Measurements from ENCODE around the gene MSI2.

DNA sequence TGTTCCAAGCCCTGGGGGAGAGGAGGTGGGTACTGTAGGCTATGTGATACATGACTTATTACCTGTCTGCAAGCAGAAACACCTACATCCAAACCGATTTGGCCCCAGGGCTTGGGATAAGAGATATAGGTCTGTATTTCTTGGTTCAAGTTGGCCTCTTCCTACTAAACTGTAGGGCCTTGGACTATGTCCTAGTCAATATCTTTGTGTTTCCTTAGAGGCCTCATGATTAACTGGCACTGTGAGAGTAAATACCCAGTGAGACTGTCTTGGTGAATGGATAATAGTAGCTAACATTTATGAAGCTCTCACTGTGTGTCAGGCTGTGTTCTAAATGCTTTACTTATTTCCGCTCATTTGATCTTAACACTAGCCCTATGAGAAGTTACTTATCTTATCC, 70.0 kb downstream of the MSI2 start:
- TF ChIP-seq, protein P1, sequence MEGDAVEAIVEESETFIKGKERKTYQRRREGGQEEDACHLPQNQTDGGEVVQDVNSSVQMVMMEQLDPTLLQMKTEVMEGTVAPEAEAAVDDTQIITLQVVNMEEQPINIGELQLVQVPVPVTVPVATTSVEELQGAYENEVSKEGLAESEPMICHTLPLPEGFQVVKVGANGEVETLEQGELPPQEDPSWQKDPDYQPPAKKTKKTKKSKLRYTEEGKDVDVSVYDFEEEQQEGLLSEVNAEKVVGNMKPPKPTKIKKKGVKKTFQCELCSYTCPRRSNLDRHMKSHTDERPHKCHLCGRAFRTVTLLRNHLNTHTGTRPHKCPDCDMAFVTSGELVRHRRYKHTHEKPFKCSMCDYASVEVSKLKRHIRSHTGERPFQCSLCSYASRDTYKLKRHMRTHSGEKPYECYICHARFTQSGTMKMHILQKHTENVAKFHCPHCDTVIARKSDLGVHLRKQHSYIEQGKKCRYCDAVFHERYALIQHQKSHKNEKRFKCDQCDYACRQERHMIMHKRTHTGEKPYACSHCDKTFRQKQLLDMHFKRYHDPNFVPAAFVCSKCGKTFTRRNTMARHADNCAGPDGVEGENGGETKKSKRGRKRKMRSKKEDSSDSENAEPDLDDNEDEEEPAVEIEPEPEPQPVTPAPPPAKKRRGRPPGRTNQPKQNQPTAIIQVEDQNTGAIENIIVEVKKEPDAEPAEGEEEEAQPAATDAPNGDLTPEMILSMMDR (IDR thresholded peaks at IDR 0.05) = no peak
- no peak for TF ChIP-seq POLR2A (IDR thresholded peaks at IDR 0.05)
